ENCODE measurements around the gene ANKRD40.
"Not testable (repeated sequence)": the region's sequence is repeated elsewhere in the genome, so short reads cannot be mapped to it uniquely, and the experiment has no call there.

The ANKRD40 gene

GRCh38 chr17:50712641-50713040 is 4.9 kb upstream of the ANKRD40 start:
- no peak for DNase-seq (ENCODE audit: low spot score)

GRCh38 chr17:50710650-50711049 is 2.9 kb upstream of the ANKRD40 start:
- no peak for DNase-seq (ENCODE audit: low spot score)

- no peak for DNase-seq (ENCODE audit: low spot score)
These were observed 2.3 kb upstream of the ANKRD40 start for GRCh38 chr17:50710025-50710424.

- not testable (repeated sequence) for DNase-seq (ENCODE audit: low spot score)
These were observed 1.3 kb upstream of the ANKRD40 start for GRCh38 chr17:50709053-50709452.

- no peak for DNase-seq (ENCODE audit: low spot score)
These were observed 611 bp upstream of the ANKRD40 start for GRCh38 chr17:50708050-50709000.

GRCh38 chr17:50703162-50703561 is 4.6 kb downstream of the ANKRD40 start:
- DNase-seq (ENCODE audit: low spot score): no peak

- DNase-seq (ENCODE audit: low spot score): no peak
These were observed 8.3 kb downstream of the ANKRD40 start for GRCh38 chr17:50699410-50699809.

- DNase-seq (ENCODE audit: low spot score): no peak
These were observed 9.9 kb downstream of the ANKRD40 start for GRCh38 chr17:50697663-50698272.

GRCh38 chr17:50697062-50697461 is 10.7 kb downstream of the ANKRD40 start:
- no peak for DNase-seq (ENCODE audit: low spot score)

- DNase-seq (ENCODE audit: low spot score): no peak
These were observed 11.3 kb downstream of the ANKRD40 start for GRCh38 chr17:50696365-50696879.

- DNase-seq (ENCODE audit: low spot score): no peak
These were observed 14.6 kb downstream of the ANKRD40 start for GRCh38 chr17:50693036-50693682.

- DNase-seq (ENCODE audit: low spot score): no peak
These were observed 15.2 kb downstream of the ANKRD40 start for GRCh38 chr17:50692448-50693035.

GRCh38 chr17:50691550-50692447 is 15.9 kb downstream of the ANKRD40 start:
- no peak for DNase-seq (ENCODE audit: low spot score)

GRCh38 chr17:50690887-50691549 is 16.7 kb downstream of the ANKRD40 start:
- DNase-seq (ENCODE audit: low spot score): no peak

GRCh38 chr17:50689956-50690886 is 17.5 kb downstream of the ANKRD40 start:
- DNase-seq (ENCODE audit: low spot score): peak; percentile 43

- DNase-seq (ENCODE audit: low spot score): no peak
These were observed 18.5 kb downstream of the ANKRD40 start for GRCh38 chr17:50689251-50689650.

- no peak for DNase-seq (ENCODE audit: low spot score)
These were observed 19.5 kb downstream of the ANKRD40 start for GRCh38 chr17:50688245-50688644.

- peak; percentile 52 for DNase-seq (ENCODE audit: low spot score)
These were observed 20.3 kb downstream of the ANKRD40 start for GRCh38 chr17:50687200-50688066.

Measured in iPS-NIHi11 (cell line).